Measurements from ENCODE around the gene ICAM4. TPM values are rescaled to one million over a fixed set of nuclear protein-coding genes. Genes with fewer than 3 reads are reported as not detected.

ICAM4 gene
- total and polyA plus RNA-seq, 9 of the 15 experiments (the other 6 are each of a cell fraction or from before 2014, with no cell fraction given): 14.1 to 86.1 (median 29.6) TPM

- no peak overlapping the region; the same call in 2 of the 3 replicates for H3K27ac ChIP-seq (ENCODE audit: extremely low read depth, low read depth, low read length)
- TF ChIP-seq KDM2B (CRISPR knock-in tag; IDR thresholded peaks at IDR 0.05) (no peak), SUPT5H (IDR thresholded peaks at IDR 0.05) (peak; percentile 68), POLR2AphosphoS5 (IDR thresholded peaks at IDR 0.05; ENCODE audit: control insufficient read depth, insufficient read depth, low read depth, low read length) (peak; percentile 15; the same call in 1 of the 2 replicates), CHCHD3 (CRISPR knock-in tag; IDR thresholded peaks at IDR 0.05) (no peak), RBFOX2 (IDR thresholded peaks at IDR 0.05; ENCODE audit: low read depth, low read length) (peak; percentile 11; the same call in 1 of the 2 replicates), POLR2G (IDR thresholded peaks at IDR 0.05; ENCODE audit: low read depth, low read length) (peak; percentile 68), POLR2B (IDR thresholded peaks at IDR 0.05; ENCODE audit: low read depth, partially characterized antibody) (peak; percentile 51), POLR2A (conservative IDR thresholded peaks at IDR 0.05) (peak; percentile 70), MYNN (IDR thresholded peaks at IDR 0.05) (peak; percentile 14; the same call in 1 of the 2 replicates), MYNN (CRISPR knock-in tag; IDR thresholded peaks at IDR 0.05) (no peak)
- H3K79me2 ChIP-seq (ENCODE audit: control insufficient read depth, insufficient read depth, low read length): no peaks in the 10 kb centered on the region; the same call in 1 of the 3 replicates
- H3K4me1 ChIP-seq (replicated peaks in 1 of 2; ENCODE audit: control insufficient read depth in 2 of 2, insufficient read depth in 2 of 2, low read length in 2 of 2): peaks cover 0 to 43% of the 10 kb centered on the region in 2 experiments; a peak in 2 of 5 replicates
- no peaks in the 10 kb centered on the region for H3K9me3 ChIP-seq (replicated peaks; ENCODE audit: control insufficient read depth, insufficient read depth, low read depth, low read length)
- BruUV-seq (replicated peaks): no TSS peak
- in situ Hi-C loops (cut with MboI) (no loop called here), intact Hi-C loops (cut with micrococcal nuclease) (no loop called here)
- ATAC-seq (no peak; the same call in 2 of the 3 replicates), DNase-seq (ENCODE audit: extremely low read depth in 1 of 4, low spot score in 3 of 4) (no peak), FAIRE-seq (peak; percentile 32)
- WGBS (ENCODE audit: insufficient coverage, low coverage, missing lambda C conversion rate): 90% methylated on average over 14 of the region's 19 CpGs
- peaks cover 94% of the 10 kb centered on the region for H3K36me3 ChIP-seq (ENCODE audit: control insufficient read depth, insufficient read depth, low read length)
- CTCF ChIA-PET (ENCODE audit: low intra/inter-chr PET ratio): no interaction called here
- H4K20me1 ChIP-seq (replicated peaks; ENCODE audit: control insufficient read depth, insufficient read depth, low read length): 0 out of 2 replicates have a peak, but pooled peaks cover 3% of the 10 kb centered on the region
- no peak overlapping the region for H3K4me3 ChIP-seq
- POLR2A ChIA-PET: interaction anchor here (0.6 to 2.0 kb wide), 7 partner anchors 7 to 35 kb away, joined by 3 to 9 read pairs (median 3); partner anchors contain the start of genes ICAM4, ICAM5 and RAVER1
- no peak overlapping the region for H3K4me2 ChIP-seq (ENCODE audit: insufficient read depth, low read length)
- no peaks in the 10 kb centered on the region for H3K9me1 ChIP-seq (ENCODE audit: control insufficient read depth, insufficient read depth, low read length)
- H3K27me3 ChIP-seq (ENCODE audit: control insufficient read depth in 2 of 2, insufficient read depth in 2 of 2, low read length in 2 of 2): no peaks in the 10 kb centered on the region
- peak overlapping the region in 1 of 2 experiments; percentile 78; a peak in 1 of 4 replicates for H3K9ac ChIP-seq (ENCODE audit: insufficient read depth in 1 of 2, low read depth in 2 of 2, low read length in 2 of 2)
- H2AFZ ChIP-seq (ENCODE audit: low read depth, low read length): no peak overlapping the region
These were observed 35.4 kb downstream of the ICAM4 start for GRCh38 chr19:10321874-10322835.
